ENCODE results near the gene TMEM236. TPM values are rescaled to one million over a fixed set of nuclear protein-coding genes. Genes with fewer than 3 reads are reported as not detected.

The TMEM236 gene
- total RNA-seq, 1 experiment from 2014 or later: 0.07 TPM

DNA sequence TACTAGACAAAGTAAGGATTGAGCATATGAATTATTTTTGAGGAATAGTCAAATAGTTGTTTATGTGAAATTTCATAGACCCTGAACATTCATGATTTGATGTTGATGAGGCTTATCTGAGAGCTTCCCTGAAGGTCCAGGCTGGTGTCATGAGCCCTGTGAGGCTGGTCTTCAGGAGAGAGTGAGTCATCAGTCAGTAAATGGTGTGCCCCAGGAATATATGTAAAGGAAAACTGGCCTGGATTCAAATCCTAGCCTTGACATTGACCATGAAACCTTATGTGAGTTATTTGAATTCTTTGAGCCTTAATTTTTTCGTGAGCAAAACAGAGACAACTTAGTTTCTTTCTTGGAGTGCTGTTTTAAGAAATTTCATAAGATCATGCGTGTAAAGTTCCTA, 6.2 kb downstream of the TMEM236 start:
- BruUV-seq (replicated peaks): no TSS peak
- Histone ChIP-seq H3K79me2 (ENCODE audit: insufficient read depth, low read length) (no peaks in the 10 kb centered on the region), H3K9me2 (ENCODE audit: insufficient read depth) (no peaks in the 10 kb centered on the region), H3K27me3 (ENCODE audit: insufficient read depth, low read length) (no peaks in the 10 kb centered on the region), H3K9ac (ENCODE audit: low read length) (no peak overlapping the region), H2AFZ (ENCODE audit: low read depth, low read length, poor library complexity, severe bottlenecking) (no peak overlapping the region), H3K9me3 (ENCODE audit: control insufficient read depth in 1 of 2, insufficient read depth in 1 of 2, low read depth in 1 of 2, low read length in 2 of 2) (no peaks in the 10 kb centered on the region), H3K27ac (ENCODE audit: low read depth, low read length) (no peak overlapping the region), H4K20me1 (ENCODE audit: insufficient read depth) (no peaks in the 10 kb centered on the region), H3K4me3 (replicated peaks in 1 of 2; ENCODE audit: low read depth in 1 of 2, low read length in 2 of 2) (no peak overlapping the region), H3K36me3 (ENCODE audit: control insufficient read depth in 1 of 2, insufficient read depth in 2 of 2, low read length in 2 of 2) (no peaks in the 10 kb centered on the region), H3K4me1 (ENCODE audit: control insufficient read depth in 1 of 2, insufficient read depth in 2 of 2, low read length in 2 of 2) (no peaks in the 10 kb centered on the region), H3K4me2 (ENCODE audit: low read length) (no peak overlapping the region)
- DNase-seq (ENCODE audit: low read depth, low spot score) (no peak), ATAC-seq (no peak)
- CTCF ChIA-PET: no interaction called here
- intact Hi-C loops (cut with micrococcal nuclease): no loop called here
- TF ChIP-seq POLR2AphosphoS5 (IDR thresholded peaks at IDR 0.05; ENCODE audit: low read depth, low read length) (no peak), ELF1 (IDR thresholded peaks at IDR 0.05; ENCODE audit: borderline replicate concordance, low read depth) (no peak), CBX3 (IDR thresholded peaks at IDR 0.05; ENCODE audit: low read depth) (no peak), JUND (IDR thresholded peaks at IDR 0.05) (no peak), EZH2phosphoT487 (IDR thresholded peaks at IDR 0.05; ENCODE audit: borderline replicate concordance) (no peak)
- TF ChIP-seq, protein P1, sequence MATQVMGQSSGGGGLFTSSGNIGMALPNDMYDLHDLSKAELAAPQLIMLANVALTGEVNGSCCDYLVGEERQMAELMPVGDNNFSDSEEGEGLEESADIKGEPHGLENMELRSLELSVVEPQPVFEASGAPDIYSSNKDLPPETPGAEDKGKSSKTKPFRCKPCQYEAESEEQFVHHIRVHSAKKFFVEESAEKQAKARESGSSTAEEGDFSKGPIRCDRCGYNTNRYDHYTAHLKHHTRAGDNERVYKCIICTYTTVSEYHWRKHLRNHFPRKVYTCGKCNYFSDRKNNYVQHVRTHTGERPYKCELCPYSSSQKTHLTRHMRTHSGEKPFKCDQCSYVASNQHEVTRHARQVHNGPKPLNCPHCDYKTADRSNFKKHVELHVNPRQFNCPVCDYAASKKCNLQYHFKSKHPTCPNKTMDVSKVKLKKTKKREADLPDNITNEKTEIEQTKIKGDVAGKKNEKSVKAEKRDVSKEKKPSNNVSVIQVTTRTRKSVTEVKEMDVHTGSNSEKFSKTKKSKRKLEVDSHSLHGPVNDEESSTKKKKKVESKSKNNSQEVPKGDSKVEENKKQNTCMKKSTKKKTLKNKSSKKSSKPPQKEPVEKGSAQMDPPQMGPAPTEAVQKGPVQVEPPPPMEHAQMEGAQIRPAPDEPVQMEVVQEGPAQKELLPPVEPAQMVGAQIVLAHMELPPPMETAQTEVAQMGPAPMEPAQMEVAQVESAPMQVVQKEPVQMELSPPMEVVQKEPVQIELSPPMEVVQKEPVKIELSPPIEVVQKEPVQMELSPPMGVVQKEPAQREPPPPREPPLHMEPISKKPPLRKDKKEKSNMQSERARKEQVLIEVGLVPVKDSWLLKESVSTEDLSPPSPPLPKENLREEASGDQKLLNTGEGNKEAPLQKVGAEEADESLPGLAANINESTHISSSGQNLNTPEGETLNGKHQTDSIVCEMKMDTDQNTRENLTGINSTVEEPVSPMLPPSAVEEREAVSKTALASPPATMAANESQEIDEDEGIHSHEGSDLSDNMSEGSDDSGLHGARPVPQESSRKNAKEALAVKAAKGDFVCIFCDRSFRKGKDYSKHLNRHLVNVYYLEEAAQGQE (IDR thresholded peaks at IDR 0.05; ENCODE audit: low read depth): no peak
- TF ChIP-seq, protein P2, sequence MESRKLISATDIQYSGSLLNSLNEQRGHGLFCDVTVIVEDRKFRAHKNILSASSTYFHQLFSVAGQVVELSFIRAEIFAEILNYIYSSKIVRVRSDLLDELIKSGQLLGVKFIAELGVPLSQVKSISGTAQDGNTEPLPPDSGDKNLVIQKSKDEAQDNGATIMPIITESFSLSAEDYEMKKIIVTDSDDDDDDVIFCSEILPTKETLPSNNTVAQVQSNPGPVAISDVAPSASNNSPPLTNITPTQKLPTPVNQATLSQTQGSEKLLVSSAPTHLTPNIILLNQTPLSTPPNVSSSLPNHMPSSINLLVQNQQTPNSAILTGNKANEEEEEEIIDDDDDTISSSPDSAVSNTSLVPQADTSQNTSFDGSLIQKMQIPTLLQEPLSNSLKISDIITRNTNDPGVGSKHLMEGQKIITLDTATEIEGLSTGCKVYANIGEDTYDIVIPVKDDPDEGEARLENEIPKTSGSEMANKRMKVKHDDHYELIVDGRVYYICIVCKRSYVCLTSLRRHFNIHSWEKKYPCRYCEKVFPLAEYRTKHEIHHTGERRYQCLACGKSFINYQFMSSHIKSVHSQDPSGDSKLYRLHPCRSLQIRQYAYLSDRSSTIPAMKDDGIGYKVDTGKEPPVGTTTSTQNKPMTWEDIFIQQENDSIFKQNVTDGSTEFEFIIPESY (IDR thresholded peaks at IDR 0.05; ENCODE audit: extremely low read depth, insufficient replicate concordance, low read length): no peak
- TF ChIP-seq, protein P3, sequence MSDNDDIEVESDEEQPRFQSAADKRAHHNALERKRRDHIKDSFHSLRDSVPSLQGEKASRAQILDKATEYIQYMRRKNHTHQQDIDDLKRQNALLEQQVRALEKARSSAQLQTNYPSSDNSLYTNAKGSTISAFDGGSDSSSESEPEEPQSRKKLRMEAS (IDR thresholded peaks at IDR 0.05): no peak
- RAD21 ChIA-PET (ENCODE audit: low non-redundant PET in 1 of 2, low total read pairs in 2 of 2, uncharacterized antibody in 2 of 2, unreplicated experiment in 2 of 2): no interaction called here
- POLR2A ChIA-PET: no interaction called here

All from HCT116 (cell line).